ENCODE results near the gene INVS. TPM values are rescaled to one million over a fixed set of nuclear protein-coding genes. Genes with fewer than 3 reads are reported as not detected.

INVS gene
- total RNA-seq, 4 donors from 2014 or later: 21.0 to 47.8 (median 31.6) TPM

GRCh38 chr9:100287186-100287585 is 188.1 kb downstream of the INVS start:
- DNase-seq: no peak
- Histone ChIP-seq H3K4me1 (no peaks in the 10 kb centered on the region), H3K36me3 (peaks cover 0 to 43% (median 13%) of the 10 kb centered on the region in 4 donors), H3K4me3 (no peak overlapping the region), H3K9me3 (peaks cover 0 to 14% of the 10 kb centered on the region in 2 donors), H3K27me3 (no peaks in the 10 kb centered on the region), H3K27ac (no peak overlapping the region)
- in situ Hi-C loops (cut with MboI; ENCODE audit: low pct_ligation_motif_present in 1 of 4, low pct_unique_long_range_greater_than_20kb in 1 of 4, low sequenced_read_pairs in 3 of 4) (no loop called here), intact Hi-C loops (cut with DNase I; ENCODE audit: low total_unique reads) (no loop called here)
- WGBS, 2 donors (ENCODE audit: low coverage in 1 of 2): 89 to 90% methylated on average over 4 to 5 of the region's 5 CpGs
- TF ChIP-seq POLR2A (IDR thresholded peaks at IDR 0.05) (no peak), EP300 (IDR thresholded peaks at IDR 0.05; ENCODE audit: low read depth) (no peak), POLR2AphosphoS5 (IDR thresholded peaks at IDR 0.05) (no peak)
- TF ChIP-seq, protein P1, sequence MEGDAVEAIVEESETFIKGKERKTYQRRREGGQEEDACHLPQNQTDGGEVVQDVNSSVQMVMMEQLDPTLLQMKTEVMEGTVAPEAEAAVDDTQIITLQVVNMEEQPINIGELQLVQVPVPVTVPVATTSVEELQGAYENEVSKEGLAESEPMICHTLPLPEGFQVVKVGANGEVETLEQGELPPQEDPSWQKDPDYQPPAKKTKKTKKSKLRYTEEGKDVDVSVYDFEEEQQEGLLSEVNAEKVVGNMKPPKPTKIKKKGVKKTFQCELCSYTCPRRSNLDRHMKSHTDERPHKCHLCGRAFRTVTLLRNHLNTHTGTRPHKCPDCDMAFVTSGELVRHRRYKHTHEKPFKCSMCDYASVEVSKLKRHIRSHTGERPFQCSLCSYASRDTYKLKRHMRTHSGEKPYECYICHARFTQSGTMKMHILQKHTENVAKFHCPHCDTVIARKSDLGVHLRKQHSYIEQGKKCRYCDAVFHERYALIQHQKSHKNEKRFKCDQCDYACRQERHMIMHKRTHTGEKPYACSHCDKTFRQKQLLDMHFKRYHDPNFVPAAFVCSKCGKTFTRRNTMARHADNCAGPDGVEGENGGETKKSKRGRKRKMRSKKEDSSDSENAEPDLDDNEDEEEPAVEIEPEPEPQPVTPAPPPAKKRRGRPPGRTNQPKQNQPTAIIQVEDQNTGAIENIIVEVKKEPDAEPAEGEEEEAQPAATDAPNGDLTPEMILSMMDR (IDR thresholded peaks at IDR 0.05): no peak

DNA sequence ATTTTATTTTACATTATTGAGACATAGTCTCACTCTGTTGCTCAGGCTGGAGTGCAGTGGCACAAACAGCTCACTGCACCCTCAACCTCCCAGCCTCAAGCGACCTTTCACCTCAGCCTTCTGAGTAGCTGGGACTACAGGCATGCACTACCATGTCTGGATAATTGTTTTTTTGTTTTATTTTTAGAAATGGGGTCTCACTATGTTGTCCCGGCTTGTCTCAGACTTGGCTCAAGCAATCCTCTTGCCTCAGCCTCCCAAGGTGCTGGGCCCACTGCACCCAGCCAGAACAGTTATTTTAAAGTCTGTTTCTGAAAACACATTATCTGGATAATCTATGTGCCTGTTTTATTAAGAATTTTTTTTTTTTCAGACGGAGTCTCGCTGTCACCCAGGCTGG is 191.7 kb downstream of the INVS start:
- Histone ChIP-seq H3K4me3 (no peak overlapping the region), H3K9me3 (no peaks in the 10 kb centered on the region), H3K36me3 (peaks cover 0 to 24% (median 6%) of the 10 kb centered on the region in 4 donors), H3K27ac (no peak overlapping the region), H3K4me1 (no peaks in the 10 kb centered on the region), H3K27me3 (no peaks in the 10 kb centered on the region)
- in situ Hi-C loops (cut with MboI; ENCODE audit: low pct_ligation_motif_present in 1 of 4, low pct_unique_long_range_greater_than_20kb in 1 of 4, low sequenced_read_pairs in 3 of 4) (no loop called here), intact Hi-C loops (cut with DNase I; ENCODE audit: low total_unique reads) (no loop called here)
- DNase-seq: no peak
- no peak for TF ChIP-seq EP300 (IDR thresholded peaks at IDR 0.05; ENCODE audit: low read depth)
- TF ChIP-seq, protein P1 (IDR thresholded peaks at IDR 0.05): no peak
- no peak for TF ChIP-seq POLR2A (IDR thresholded peaks at IDR 0.05)
- WGBS, 2 donors (ENCODE audit: low coverage in 1 of 2): 98 to 100% methylated on average over 2 to 4 of the region's 4 CpGs

DNA sequence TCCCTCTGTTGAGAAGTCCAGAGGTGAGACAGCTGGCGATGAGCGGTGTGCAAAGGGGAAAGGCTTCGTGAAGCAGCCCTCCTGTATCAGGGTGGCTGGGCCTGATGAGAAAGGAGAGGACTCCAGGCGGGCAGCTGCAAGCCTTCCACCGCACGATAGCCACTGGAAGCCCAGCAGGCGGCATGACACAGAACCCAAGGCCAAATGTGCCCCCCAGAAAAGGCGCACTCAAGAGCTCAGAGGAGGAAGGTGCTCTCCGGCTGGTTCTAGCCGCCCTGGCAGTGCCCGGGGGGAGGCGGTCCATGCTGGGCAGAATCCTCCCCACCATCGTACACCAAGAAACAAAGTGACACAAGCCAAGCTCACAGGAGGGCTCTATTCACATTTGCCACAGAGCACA is 193.4 kb downstream of the INVS start:
- H3K36me3 ChIP-seq: peaks cover 0 to 18% (median 2%) of the 10 kb centered on the region in 4 donors
- intact Hi-C loops (cut with DNase I; ENCODE audit: low total_unique reads) (no loop called here), in situ Hi-C loops (cut with MboI; ENCODE audit: low pct_ligation_motif_present in 1 of 4, low pct_unique_long_range_greater_than_20kb in 1 of 4, low sequenced_read_pairs in 3 of 4) (no loop called here)
- no peak overlapping the region for H3K27ac ChIP-seq
- no peaks in the 10 kb centered on the region for H3K9me3 ChIP-seq
- H3K4me1 ChIP-seq: no peaks in the 10 kb centered on the region
- DNase-seq: no peak
- H3K4me3 ChIP-seq: no peak overlapping the region
- no peak for TF ChIP-seq POLR2A (IDR thresholded peaks at IDR 0.05)
- TF ChIP-seq, protein P1 (IDR thresholded peaks at IDR 0.05): no peak
- no peak for TF ChIP-seq POLR2AphosphoS5 (IDR thresholded peaks at IDR 0.05)
- no peak for TF ChIP-seq EP300 (IDR thresholded peaks at IDR 0.05; ENCODE audit: low read depth)
- 97% methylated on average over 13 of the region's 13 CpGs; no CpG with 5 or more reads in 1 of the 2 donors for WGBS, 2 donors (ENCODE audit: low coverage in 1 of 2)
- H3K27me3 ChIP-seq: no peaks in the 10 kb centered on the region

DNA sequence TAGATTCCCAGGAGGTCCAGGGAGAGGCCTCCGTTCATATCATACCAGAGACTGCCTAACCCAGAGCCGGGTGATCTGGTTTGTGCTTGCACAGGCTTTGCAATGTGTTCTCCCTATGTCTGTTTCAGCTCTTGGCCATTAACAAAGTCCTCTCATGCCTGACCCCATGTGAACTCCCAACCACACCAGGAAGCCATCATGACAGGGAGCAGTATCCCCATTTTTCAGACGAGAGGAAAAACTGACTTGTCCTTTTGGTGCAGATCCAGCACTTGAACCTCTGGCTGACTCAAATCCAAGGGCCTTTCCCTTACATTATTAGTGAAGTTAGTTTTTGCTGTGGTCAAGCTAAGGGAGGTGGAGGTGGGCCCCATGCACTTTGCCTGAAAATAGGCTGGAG is 195.3 kb downstream of the INVS start:
- H3K36me3 ChIP-seq: peaks cover 0 to 20% (median under 1%) of the 10 kb centered on the region in 4 donors
- in situ Hi-C loops (cut with MboI; ENCODE audit: low pct_ligation_motif_present in 1 of 4, low pct_unique_long_range_greater_than_20kb in 1 of 4, low sequenced_read_pairs in 3 of 4): no loop called here
- 84% methylated on average over 3 of the region's 3 CpGs; no CpG with 5 or more reads in 1 of the 2 donors for WGBS, 2 donors (ENCODE audit: low coverage in 1 of 2)

More for the DNA sequence above, 195.3 kb downstream of the INVS start:
- H3K4me3 ChIP-seq: no peak overlapping the region
- H3K9me3 ChIP-seq: no peaks in the 10 kb centered on the region
- no peaks in the 10 kb centered on the region for H3K27me3 ChIP-seq
- TF ChIP-seq, protein P1 (IDR thresholded peaks at IDR 0.05): no peak
- TF ChIP-seq EP300 (IDR thresholded peaks at IDR 0.05; ENCODE audit: low read depth) (no peak), POLR2A (IDR thresholded peaks at IDR 0.05) (no peak), POLR2AphosphoS5 (IDR thresholded peaks at IDR 0.05) (no peak)
- no peaks in the 10 kb centered on the region for H3K4me1 ChIP-seq
- intact Hi-C loops (cut with DNase I; ENCODE audit: low total_unique reads): no loop called here
- no peak for DNase-seq
- no peak overlapping the region for H3K27ac ChIP-seq
